GM19238 (cell line): ENCODE data around the gene CFAP99.

ENCODE experiments used
- DNase-seq: peaks from one replicate; pipeline ENCODE4 v3.0.0; 2011; ENCODE audit warnings: low spot score; ENCODE audit not compliant: insufficient read length

CFAP99 gene

DNA sequence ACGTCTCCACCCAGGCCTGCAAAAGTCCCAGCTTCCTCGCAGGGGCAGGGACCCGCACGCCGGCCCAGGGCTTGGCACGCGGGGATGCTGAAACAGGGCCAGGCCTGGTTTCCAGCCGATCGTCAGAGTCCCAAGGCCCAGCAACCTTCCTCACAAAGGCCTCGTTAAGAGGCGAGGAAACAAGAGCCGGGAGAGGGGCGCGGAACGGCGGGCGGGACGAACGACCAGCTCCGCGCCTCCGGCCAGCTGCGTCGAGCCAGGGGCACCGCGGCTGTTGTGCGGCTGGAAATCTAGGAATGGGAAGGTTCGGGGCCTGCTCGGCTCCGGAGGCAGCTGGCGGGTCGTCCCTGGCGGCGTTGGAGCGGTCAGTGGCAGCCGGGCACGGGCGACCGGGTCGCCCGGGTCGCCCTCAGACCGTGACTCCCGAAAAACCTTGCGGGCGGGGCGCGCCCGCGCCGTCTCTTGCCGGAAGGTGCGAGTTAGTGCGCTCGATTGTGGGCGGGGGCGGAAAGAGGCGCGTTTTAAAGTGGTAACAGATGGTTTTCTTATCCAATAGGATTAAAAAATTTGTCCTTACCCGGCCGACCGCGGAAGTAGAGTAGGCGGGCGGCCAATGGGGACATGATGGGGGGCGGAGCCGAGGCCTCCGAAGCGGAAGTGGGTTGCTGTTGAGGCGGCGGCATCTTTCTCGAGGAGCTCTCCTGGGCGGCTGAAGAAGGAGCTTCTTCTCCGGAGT lies 49.9 kb downstream of the CFAP99 start, which contains the start of gene RNF4:
Gene RNF4, plus strand, starts transcription at position 651 of the 736 bp plus-strand sequence. CDS start 21,388 bp downstream, outside the sequence.
- DNase-seq, result peak; percentile 98

DNA sequence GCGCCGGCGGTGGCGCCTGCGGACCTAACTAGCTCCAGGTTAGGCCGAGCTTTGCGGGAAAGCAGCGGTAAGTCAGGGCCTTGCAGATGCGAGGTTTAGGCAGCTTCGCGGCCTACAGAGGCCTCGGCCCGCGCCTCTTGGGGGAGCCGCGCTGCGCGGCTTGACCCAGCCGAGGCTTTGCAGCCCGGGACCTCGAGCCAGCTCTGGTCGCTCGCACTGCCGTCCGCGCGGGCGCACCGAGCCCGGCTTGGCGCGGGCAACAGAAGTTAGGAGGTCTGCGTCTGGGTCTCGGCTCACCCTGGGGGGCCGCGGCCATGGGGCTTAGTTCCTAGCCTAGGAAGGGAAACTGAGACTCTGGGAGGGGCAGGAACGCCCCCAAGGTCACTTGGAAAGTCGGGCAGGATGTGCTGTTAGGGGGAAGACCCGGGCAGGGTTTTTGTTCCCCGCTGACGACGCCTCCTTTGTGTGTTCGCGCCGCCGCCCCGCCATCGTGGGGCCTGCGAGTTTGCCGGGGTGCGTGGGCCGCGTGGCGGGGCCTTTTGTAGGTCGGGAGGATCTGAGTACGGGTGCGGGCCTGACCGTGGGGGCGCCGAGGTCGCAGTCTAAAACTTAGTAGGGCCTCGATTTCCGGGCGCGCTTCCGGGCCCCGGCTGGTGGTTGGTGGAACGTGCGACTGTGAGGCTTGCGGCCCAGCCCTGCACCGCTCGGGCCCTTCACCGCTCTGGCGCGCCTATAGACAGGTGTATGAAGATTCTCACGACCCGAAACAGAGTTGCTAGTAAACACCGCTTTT lies 50.6 kb downstream of the CFAP99 start:
- DNase-seq, result peak; percentile 80

DNA sequence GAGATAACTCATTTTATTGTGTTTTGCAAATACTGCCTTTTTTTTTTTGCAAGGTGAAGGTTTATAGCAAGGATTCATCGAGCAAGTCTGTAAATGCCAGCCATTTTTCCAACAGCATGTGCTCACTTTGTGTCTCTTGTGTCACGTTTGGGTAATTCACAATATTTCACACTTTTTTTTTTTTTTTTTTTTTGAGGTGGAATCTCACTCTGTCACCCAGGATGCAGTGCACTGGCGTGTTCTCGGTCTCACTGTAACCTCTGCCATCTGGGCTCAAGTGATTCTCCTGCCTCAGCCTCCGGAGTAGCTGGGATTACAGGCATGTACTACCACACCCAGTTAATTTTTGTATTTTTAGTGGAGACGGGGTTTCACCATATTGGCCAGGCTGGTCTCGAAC lies 52.0 kb downstream of the CFAP99 start:
- DNase-seq, result no peak

DNA sequence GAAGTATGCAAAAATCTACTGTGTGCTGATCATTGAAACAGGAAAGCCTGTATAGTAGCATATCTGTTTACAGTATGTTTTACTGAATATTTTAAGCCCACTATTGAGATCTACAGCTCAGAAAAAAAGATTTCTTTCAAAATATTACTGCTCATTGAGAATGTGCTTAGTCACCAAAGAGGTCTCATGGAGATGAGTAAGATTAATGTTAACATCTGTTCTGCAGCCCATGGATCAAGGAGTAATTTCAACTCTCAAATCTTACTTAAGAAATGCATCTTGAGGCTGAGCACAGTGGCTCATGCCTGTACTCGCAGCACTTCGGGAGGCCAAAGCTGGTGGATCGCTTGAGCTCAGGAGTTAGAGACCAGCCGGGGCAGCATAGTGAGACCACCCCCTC lies 53.4 kb downstream of the CFAP99 start:
- DNase-seq, result no peak

DNA sequence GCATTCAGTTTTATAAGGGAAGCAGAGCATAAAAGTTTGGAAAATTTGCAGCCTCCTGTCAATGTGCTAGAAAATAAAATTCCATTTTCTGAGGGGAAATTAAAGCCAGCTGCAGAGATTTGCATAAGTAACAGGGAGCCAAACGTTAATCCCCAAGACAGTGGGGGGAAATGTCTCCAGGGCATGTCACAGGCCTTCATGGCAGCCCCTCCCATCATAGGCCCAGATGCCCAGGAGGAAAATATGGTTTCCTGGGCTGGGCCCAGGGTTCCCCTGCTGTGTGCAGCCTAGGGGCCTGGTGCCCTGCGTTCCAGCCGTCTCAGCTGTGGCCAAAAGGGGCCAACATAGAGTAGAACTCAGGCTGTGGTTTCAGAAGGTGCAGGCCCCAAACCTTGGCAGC lies 59.5 kb downstream of the CFAP99 start:
- DNase-seq, result no peak

DNA sequence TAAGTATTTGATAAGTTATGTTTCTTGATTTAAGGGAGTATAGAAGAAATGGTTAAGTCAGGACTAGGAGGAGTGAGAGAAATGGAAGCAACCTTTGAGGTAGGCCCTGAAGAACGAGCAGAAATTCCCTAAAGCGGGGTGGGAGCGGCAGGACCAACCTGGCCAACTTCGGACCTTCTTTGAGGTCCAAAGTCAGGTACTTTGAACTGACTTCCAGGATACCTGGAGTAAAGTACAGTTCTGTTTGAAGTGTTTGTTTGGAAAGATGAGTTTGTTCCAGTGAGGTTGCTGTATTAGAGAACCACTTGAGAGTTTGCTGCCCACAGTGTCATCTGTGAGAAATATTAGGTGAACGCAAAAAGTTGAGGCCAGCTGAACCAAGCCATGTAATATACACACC lies 61.9 kb downstream of the CFAP99 start:
- DNase-seq, result no peak

DNA sequence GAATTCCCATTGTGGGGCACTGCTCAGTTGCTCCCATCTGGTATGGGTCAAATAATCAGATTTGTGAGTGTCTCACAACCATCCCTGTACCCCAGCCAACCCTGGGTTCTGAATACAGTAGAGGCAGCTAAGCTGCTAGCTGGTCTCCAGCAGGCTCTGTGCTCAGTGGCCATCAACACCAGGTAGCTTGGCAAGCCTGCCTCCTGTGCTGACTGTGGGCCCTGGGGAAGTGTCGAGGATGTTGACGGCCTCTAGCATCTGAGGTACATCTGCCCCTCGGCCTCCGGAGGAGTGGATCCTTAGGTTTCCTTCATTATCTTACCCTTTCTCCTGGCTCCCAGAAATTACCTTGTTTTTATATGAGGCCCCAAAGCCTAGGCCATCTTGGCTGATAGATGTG lies 63.4 kb downstream of the CFAP99 start:
- DNase-seq, result no peak

DNA sequence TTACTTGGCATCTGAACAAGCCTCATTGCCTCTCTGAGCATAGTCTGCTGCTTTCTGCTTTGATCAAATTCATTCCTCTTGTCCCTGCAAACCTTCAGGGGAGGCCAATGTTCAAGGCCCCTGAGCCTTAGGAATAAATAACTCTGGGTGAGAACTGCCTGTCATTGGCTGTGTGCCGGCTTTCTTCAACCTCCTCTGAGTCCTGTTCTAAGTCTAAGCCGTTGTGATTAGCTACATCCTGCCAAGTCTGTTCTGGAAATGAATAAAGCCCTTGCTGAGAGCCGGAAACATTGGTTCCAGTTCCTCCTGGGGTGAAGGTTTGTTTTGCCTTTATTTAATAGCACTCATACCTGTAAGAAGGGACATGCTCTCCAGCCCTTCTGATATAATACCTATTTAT lies 63.9 kb downstream of the CFAP99 start:
- peak; percentile 49 for DNase-seq

DNA sequence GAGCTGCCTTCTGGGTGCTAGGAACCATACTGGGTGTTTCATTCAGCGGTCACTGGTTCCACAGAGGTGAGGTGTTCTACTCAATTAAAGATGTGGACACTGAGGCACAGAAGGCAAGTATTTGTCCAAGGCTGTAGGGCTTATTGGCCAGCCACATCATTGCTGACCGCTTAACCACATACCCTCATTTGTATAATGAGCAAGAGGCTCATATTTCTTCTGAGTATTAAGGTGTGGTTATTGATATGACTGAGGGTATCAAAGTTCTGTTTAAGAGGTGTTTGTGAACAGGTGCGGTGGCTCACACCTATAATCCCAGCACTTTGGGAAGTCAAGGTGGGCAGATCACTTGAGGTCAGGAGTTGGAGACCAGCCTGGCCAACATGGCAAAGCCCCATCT lies 64.5 kb downstream of the CFAP99 start:
- DNase-seq, result no peak

DNA sequence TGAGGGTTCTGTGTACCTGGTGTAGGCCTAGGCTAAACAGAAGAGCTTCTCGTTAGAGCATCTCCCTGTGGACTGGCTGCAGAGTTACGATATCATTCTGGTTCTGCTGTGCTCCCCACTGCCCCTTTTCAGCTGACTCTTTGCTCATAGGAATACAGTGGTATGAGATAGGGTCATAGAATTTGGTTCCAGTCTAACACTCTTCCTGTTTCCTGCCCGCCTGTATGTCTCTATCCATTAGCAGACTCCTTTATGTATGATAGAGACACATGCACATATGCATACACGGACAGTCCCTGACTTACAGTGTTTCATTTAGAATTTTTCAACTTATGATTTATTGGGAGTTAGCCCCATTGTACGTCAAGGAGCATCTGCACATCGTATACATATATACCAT lies 65.4 kb downstream of the CFAP99 start:
- no peak for DNase-seq

DNA sequence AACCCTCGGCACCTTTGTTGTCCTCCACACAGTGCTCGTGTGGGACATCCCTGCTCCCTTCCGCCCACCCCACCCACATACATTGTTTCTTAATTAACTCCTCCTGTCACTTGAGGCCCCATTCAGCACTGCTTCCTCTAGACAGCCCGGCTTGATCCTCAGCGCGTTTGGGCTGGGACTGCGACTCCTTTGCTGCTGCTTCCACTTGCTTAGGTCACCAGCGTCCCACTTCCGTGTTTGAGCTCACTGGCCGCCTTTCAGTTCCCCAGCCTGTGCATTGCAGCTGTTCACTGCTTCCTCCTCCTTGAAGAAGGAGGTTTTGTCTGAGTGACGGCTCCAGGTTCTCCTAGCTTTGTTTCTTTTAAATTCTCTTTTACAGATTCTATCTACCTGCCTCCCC lies 66.2 kb downstream of the CFAP99 start:
- DNase-seq, result peak; percentile 71

DNA sequence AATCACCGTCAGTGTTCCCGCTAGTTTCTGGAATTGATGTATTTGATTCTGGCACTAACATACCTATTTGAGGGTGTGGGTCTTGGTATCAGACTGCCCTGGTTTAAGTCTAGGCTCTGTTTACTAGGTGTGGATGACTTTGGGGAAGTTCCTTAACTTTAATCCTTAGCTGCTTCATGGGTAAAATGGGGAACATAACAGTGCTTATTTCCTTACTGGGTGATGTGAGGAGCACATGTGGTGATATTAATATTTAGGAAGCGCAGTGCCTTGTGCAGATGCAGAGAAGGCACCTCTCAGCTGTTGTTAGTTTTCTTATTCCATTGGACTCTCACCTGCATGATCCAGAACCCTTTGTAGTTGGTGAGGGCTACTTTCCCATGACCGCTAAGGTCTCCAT lies 67.2 kb downstream of the CFAP99 start:
- DNase-seq, result no peak

DNA sequence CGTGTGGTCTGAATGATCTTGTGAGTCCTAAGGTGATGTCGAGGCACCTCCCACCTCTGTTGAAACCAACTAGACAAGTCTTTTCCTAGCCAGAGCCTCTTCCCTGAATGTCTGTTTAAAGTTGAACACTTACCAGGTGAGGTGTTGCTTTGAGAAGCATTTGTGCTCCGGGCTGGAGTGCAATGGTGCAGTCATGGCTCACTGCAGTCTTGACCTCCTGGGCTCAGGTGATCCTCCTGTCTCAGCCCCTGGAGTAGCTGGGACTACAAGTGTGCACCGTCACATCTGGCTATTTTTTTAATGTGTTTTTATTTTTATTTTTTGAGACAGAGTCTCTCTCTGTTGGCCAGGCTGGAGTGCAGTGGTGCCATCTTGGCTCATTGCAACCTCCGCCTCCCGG lies 68.2 kb downstream of the CFAP99 start:
- no peak for DNase-seq

DNA sequence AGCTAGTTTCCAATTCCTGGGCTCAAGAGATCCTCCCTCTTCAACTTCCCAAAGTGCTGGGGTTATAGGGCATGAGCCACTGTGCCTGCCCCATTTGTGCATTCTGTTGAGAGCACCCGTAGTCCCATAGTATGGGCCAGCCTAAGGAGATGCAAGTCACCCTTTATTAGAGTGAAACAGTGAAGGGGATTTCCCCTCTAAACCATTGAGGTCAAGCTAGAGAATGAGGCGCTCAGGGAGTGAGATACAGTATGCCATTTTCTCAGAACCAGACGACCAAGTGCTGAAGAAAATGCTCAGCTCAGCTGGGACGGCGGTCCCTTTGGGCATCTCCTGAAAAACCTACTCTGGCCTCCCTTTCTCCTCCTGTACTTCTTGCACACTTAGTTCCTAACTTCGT lies 68.9 kb downstream of the CFAP99 start:
- peak; percentile 46 for DNase-seq

DNA sequence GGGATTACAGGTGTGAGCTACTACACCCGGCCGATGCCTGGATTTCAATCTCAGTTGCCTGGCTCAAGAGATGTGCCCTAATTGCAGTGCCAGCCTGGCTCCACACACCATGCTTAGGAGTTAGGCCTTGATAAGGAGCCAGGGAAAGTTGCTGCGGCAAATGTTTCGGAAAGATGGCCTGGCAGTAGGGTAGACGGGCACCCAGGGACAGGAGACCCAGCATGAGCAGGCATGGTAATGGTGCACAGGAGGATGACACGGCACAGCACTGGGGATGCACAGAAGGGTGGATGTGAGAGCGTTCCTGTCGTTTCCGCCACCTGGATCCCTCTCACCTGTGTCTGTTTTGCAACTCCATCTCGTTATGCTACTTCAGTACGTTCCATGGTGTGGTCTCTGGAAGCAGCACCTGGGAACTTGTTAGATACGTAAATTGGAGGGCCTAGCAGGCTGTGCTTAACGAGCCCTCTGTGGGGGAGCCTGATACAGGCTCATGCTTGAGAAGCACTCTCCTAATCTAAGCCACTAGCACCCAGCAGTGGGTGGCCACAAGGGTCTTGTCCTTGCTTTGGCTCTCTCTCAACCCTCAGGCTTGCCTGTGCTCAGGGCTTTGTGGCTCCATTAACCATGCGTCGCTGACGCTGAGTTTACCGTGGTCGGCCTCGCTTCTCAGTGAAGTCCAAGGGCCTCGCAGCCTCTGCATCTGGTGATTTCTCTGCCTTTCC lies 70.5 kb downstream of the CFAP99 start:
- no peak for DNase-seq

DNA sequence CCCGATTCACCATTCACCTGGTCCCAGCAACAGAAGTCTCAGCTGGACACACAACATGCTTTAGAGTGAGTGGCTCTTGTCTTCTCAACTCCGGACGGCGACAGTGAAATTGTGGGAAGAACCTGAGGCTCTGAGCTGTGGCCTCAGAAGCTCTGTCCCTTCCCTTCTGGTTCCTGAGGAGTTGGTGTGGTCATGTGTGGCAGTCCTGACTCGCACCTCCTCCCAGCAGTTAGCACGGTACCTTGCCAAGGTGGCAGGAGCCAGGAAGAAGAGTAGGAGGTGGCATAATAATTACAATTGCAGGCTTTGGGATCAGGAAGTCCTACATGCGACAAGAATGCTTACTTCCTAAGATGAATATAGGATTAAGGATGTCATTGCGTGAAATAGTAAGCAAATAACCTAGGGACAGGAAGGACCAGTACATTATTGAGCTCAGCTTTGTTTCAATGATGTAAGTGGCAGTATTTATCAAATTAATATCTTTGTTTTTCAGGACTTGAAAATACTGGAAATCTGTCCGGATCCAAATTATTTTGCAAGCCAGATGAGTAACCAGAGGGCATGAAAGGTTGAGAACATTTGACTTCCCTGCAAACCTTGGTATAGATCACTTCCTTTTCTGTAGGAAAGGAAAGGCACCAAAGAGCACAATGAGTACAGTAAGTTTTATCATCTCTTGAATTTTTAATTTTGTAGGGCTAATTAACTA lies 71.2 kb downstream of the CFAP99 start:
- no peak for DNase-seq

DNA sequence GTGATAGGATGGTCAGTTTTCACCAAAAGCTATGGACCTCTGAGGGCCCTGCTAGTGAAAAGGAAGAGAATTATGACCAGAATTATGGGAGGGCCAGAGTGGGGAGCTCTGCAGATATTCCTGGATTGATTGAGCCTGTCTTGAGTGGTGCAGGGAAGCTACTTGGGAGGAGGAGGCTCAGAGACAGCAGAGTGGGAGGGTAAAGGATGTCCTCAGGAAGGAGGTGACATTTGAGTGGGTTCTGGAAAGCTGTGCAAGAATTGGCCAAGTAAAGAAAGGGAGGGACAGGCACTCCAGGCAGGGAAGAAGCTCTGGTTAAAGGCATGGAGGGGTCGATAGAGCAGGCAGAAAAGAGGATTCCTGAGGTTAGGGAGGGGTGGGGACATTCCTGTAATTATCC lies 74.2 kb downstream of the CFAP99 start:
- DNase-seq, result no peak

DNA sequence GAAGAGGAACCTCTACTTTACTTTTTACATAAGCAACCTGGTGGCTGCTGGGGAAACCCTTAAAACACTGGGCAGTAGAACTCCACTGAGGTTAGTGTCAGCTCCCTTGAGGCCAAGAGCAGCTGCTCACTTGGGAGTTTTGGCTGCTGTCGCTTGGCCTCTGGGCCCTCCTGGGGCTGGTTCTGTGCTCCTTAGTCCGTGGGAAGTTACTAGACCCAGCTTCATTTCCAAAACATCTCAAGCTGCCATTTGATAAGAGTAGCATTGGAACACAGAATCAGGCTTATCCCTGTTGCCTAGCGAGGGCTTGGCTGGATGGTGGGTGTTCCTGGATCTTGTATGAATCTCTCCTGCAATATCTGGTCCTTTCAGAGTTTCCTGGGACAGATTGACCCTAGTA lies 76.2 kb downstream of the CFAP99 start:
- DNase-seq, result no peak

DNA sequence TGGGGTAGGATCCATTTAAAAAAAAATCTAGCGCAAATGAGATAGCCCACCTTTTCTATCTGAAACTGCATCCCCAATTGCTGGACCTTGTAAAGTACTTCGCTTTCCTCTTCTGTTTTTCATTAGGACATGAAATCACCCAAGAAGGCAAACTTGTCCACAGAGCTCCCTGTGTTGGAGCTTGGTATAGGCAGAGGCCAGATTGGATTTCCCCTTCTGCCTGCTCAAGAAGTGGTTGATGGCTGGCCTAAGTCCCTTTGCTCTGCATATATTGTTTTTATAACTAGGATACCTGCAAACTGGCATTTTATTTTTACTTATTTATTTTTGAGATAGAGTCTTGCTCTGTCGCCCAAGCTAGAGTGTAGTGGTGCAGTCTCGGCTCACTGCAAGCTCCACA lies 78.6 kb downstream of the CFAP99 start:
- no peak for DNase-seq

DNA sequence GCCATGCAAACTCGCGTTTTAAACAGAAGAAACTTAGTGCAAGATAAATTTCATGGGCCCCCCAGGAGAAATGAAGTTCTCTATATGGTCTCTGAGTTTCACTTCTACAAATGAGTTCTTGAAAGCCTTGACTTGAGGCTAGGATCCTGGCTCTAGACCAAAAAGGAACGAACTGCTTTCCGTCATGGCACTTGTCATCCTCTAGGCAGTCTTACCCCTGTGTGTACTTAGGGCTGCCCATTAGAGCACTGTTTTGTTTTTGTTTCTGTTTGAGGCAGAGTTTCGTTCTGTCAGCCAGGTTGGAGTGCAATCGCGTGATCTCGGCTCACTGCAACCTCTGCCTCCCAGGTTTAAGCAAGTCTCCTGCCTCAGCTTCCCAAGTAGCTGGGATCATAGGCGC lies 79.2 kb downstream of the CFAP99 start:
- DNase-seq, result peak; percentile 74

DNA sequence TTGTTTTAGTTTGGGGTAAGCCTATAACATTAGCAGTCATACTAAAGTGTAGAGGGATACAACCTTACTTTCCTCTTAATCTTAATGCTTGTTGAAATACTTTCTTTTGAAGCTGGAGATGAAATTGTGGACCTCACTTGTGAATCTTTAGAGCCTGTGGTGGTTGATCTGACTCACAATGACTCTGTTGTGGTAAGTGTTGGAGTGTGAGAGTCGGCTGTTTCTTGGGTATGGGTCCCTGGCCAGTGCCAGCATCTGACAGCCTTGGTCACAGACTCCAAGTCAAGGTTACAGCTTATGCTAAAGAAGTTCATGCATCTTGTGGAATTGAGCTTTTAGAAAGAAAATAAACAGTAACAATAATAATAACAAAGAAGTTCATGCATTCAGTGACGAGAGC lies 81.8 kb downstream of the CFAP99 start:
- DNase-seq, result no peak
